Fibroblast of lung (primary cell): ENCODE results near the gene TREML4. TPM values are rescaled to one million over a fixed set of nuclear protein-coding genes. Genes with fewer than 3 reads are reported as not detected.

ENCODE experiments used
- DNase-seq, 2 donors: peaks; one replicate each; pipeline versions ENCODE4 v3.0.0 to v3.0.0-alpha.2; 2010; ENCODE audit warnings: low read depth in 2 of 2
- H2AFZ ChIP-seq: 2 replicates; pipeline ENCODE4 v1.5.1; 2012; ENCODE audit warnings: low read length, control low read depth, inconsistent platforms
- H3K27ac ChIP-seq: 2 replicates; pipeline ENCODE4 v1.5.1; 2011; ENCODE audit warnings: low read length, control low read depth; ENCODE audit not compliant: insufficient read depth
- H3K27me3 ChIP-seq: 2 replicates; pipeline ENCODE4 v1.5.1; 2011; ENCODE audit warnings: mild to moderate bottlenecking, low read length; ENCODE audit not compliant: control insufficient read depth, insufficient read depth
- H3K36me3 ChIP-seq: 2 replicates; pipeline ENCODE4 v1.5.1; 2011; ENCODE audit warnings: low read length; ENCODE audit not compliant: control insufficient read depth, insufficient read depth
- H3K4me1 ChIP-seq: 2 replicates; pipeline ENCODE4 v1.5.1; 2011; ENCODE audit warnings: low read length; ENCODE audit not compliant: control insufficient read depth, insufficient read depth; ENCODE audit errors: extremely low read depth
- H3K4me2 ChIP-seq: 2 replicates; pipeline ENCODE4 v1.5.1; 2011; ENCODE audit warnings: low read length, control low read depth; ENCODE audit not compliant: insufficient read depth; ENCODE audit errors: extremely low read depth
- H3K4me3 ChIP-seq, 4 experiments: fragments of 200-600 bp in 1 of 4; sonication (generic) in 1 of 4; replicated peaks in 1 of 4; 2 replicates each; pipeline ENCODE4 v1.5.1; 2011 to 2016; ENCODE audit warnings: low read length in 4 of 4, low read depth in 3 of 4, mild to moderate bottlenecking in 3 of 4, control low read depth in 2 of 4, inconsistent platforms in 1 of 4, mixed read lengths in 1 of 4; ENCODE audit not compliant: insufficient read depth in 1 of 4; ENCODE audit errors: control extremely low read depth in 1 of 4
- H3K79me2 ChIP-seq: 2 replicates; pipeline ENCODE4 v1.5.1; 2012; ENCODE audit warnings: mild to moderate bottlenecking, low read length, inconsistent platforms; ENCODE audit not compliant: control insufficient read depth, insufficient read depth
- H3K9ac ChIP-seq: 2 replicates; pipeline ENCODE4 v1.5.1; 2011; ENCODE audit warnings: mild to moderate bottlenecking, low read length, control low read depth; ENCODE audit not compliant: insufficient read depth
- H3K9me3 ChIP-seq: 2 replicates; pipeline ENCODE4 v1.5.1; 2012; ENCODE audit warnings: low read depth, low read length; ENCODE audit not compliant: control insufficient read depth, insufficient read depth
- H4K20me1 ChIP-seq: 2 replicates; pipeline ENCODE4 v1.5.1; 2011; ENCODE audit warnings: low read length; ENCODE audit not compliant: control insufficient read depth, insufficient read depth; ENCODE audit errors: extremely low read depth
- EZH2 ChIP-seq: IDR thresholded peaks from 2 replicates; pipeline ENCODE4 v1.5.1; 2012; ENCODE audit warnings: low read length, control low read depth, mild to moderate bottlenecking; ENCODE audit errors: missing control alignments
- polyA plus RNA-seq, 2 donors: library from polyadenylated mRNA; depleted of rRNA in 1 of 2; stranded (reverse) in 1 of 2; unstranded in 1 of 2; fragments of >200 nt; gene quantifications; 2 replicates each; pipeline ENCODE4 v1.2.1, GENCODE V29; 2011 to 2012; ENCODE audit warnings: missing spikeins in 1 of 2
- total RNA-seq: library from RNA; depleted of rRNA; stranded (reverse); fragments of >200 nt; gene quantifications from 2 replicates; pipeline ENCODE4 v1.2.1, GENCODE V29; 2014
- TF ChIP-seq, protein P1 (sequence below), 2 donors: IDR thresholded peaks in 1 of 2; conservative IDR thresholded peaks in 1 of 2; 1 replicate in 1 of 2; 2 replicates in 1 of 2; pipeline ENCODE4 v1.5.1; 2011 to 2012; ENCODE audit warnings: low read length in 2 of 2, control low read depth in 1 of 2, inconsistent platforms in 1 of 2, low read depth in 1 of 2, mild to moderate bottlenecking in 1 of 2

Gene TREML4
- total and polyA plus RNA-seq, 2 donors (not counting 1 experiment from before 2014, with no cell fraction given) = not detected

DNA sequence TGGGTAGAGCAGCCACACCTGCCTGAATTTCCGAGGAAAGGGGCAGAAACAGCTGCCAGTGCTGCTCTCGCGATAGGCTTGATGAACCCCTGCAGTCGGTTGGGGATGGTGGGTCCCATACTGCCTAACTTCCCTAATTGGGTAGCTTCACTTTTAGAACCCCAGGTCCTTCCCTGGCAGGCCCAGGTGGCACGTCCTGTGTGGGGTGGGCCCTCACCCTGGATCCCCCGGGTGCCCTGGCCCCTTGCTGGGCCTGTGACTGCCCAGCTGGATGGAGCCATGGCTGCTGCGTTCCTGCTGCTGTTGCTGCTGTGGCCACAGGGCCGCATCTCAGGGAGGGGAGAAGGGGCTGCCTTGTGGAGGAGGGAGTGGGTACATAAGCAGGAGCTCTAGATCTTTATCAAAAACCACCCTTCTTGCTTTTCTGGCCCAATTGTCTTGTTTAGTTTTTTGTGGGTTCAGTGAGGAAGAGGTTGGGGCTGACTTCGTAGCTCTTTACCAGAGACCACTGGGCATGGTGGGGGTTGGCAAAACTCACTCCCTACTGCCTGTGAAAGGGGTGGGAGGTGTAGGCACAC is 19.2 kb downstream of the TREML4 start:
- no peak overlapping the region for H3K4me3 ChIP-seq
- no peak overlapping the region for H2AFZ ChIP-seq
- TF ChIP-seq EZH2 = no peak
- TF ChIP-seq, protein P1, sequence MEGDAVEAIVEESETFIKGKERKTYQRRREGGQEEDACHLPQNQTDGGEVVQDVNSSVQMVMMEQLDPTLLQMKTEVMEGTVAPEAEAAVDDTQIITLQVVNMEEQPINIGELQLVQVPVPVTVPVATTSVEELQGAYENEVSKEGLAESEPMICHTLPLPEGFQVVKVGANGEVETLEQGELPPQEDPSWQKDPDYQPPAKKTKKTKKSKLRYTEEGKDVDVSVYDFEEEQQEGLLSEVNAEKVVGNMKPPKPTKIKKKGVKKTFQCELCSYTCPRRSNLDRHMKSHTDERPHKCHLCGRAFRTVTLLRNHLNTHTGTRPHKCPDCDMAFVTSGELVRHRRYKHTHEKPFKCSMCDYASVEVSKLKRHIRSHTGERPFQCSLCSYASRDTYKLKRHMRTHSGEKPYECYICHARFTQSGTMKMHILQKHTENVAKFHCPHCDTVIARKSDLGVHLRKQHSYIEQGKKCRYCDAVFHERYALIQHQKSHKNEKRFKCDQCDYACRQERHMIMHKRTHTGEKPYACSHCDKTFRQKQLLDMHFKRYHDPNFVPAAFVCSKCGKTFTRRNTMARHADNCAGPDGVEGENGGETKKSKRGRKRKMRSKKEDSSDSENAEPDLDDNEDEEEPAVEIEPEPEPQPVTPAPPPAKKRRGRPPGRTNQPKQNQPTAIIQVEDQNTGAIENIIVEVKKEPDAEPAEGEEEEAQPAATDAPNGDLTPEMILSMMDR (conservative IDR thresholded peaks at IDR 0.05 in 1 of 2, IDR thresholded peaks at IDR 0.05 in 1 of 2; ENCODE audit: low read depth in 1 of 2, low read length in 2 of 2) = no peak
- H3K9ac ChIP-seq = no peak overlapping the region
- H3K4me1 ChIP-seq = no peaks in the 10 kb centered on the region
- H4K20me1 ChIP-seq = no peaks in the 10 kb centered on the region
- H3K27me3 ChIP-seq = no peaks in the 10 kb centered on the region
- no peaks in the 10 kb centered on the region for H3K79me2 ChIP-seq
- no peak for DNase-seq
- no peak overlapping the region for H3K27ac ChIP-seq
- H3K4me2 ChIP-seq = no peak overlapping the region
- no peaks in the 10 kb centered on the region for H3K36me3 ChIP-seq
- no peaks in the 10 kb centered on the region for H3K9me3 ChIP-seq

DNA sequence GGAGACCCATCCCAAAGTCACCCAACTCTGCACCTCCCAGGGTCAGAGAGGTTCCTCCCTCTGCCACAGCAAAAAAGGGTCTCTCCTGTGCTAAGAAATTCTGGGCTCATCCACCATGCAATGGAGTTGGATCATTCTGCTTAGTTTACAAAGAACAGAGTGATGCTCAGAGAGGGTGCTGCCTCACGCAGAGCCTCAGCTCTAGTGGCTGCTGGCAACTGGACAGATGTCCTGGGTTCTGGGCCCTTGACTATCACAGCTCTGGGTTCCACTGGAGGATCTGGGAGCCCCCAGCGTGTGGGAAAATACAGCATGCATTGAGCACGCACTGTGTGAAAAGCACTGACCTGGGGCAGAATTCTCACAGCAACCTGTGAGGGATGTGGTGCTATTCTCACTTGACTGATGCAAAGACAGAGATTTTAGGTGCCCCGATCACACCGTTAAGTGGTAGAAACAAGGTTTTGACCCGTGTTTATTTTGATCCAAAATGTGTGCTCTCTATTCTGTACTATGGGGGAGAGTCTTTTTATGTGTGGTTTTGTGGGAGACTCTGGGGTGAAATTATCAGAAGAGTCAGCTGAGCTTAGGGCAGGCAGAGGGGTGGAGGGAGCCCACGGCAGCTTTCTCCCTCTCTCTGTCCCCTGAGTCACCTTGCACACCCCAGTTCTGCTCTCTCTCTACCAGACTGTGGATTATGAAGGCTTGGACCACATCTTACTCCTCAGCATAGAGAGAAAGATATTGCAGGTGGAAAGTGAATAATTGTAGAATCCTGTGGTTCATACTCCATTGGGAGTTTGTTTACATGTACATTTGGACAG is 19.9 kb downstream of the TREML4 start:
- TF ChIP-seq, protein P1 (conservative IDR thresholded peaks at IDR 0.05 in 1 of 2, IDR thresholded peaks at IDR 0.05 in 1 of 2; ENCODE audit: low read depth in 1 of 2, low read length in 2 of 2) = no peak
- TF ChIP-seq EZH2 = no peak
- DNase-seq = no peak
- H3K27ac ChIP-seq = no peak overlapping the region

GRCh38 chr6:41252401-41253169 is 24.4 kb downstream of the TREML4 start:
- no peak for DNase-seq
- Histone ChIP-seq H3K4me3 (no peak overlapping the region), H3K79me2 (no peaks in the 10 kb centered on the region), H3K9ac (no peak overlapping the region), H2AFZ (no peak overlapping the region), H3K36me3 (no peaks in the 10 kb centered on the region), H3K9me3 (no peaks in the 10 kb centered on the region), H3K4me1 (no peaks in the 10 kb centered on the region), H3K4me2 (no peak overlapping the region), H3K27ac (no peak overlapping the region), H3K27me3 (no peaks in the 10 kb centered on the region), H4K20me1 (no peaks in the 10 kb centered on the region)
- TF ChIP-seq, protein P1 (conservative IDR thresholded peaks at IDR 0.05 in 1 of 2, IDR thresholded peaks at IDR 0.05 in 1 of 2; ENCODE audit: low read depth in 1 of 2, low read length in 2 of 2) = no peak
- no peak for TF ChIP-seq EZH2

More for the DNA sequence above, 19.9 kb downstream of the TREML4 start:
- Histone ChIP-seq H3K79me2 (no peaks in the 10 kb centered on the region), H3K9ac (no peak overlapping the region), H3K9me3 (no peaks in the 10 kb centered on the region), H4K20me1 (no peaks in the 10 kb centered on the region), H3K36me3 (no peaks in the 10 kb centered on the region), H3K4me1 (no peaks in the 10 kb centered on the region), H2AFZ (no peak overlapping the region), H3K4me2 (no peak overlapping the region), H3K27me3 (no peaks in the 10 kb centered on the region), H3K4me3 (no peak overlapping the region)
